HG02571 (cell line): ENCODE results near the gene EMP1.

Experiments
- ATAC-seq: cut with Tn5 transposase; IDR thresholded peaks from one replicate; pipeline ENCODE4 v1.9.1; 2021; ENCODE audit warnings: mild to moderate bottlenecking, moderate library complexity; ENCODE audit not compliant: unreplicated experiment

The EMP1 gene

DNA sequence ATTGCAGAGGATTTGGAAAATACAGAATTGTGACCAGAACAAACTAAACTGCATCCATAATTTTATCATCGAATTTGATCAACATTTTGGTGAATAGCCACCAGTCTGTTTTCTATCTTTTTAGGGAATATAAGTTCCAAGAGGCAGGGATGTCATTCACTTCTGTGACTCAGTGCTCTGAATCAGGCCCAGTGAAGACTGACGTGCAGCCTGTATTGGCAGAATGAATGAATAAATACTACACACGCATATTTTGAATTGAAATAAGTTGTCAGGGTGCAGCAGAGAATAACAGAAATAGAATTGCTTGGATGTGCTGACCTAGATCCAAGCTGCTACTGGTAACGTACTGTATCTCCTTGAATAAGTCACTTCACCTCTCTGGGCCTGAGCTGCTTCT, 1.3 kb upstream of the EMP1 start:
- ATAC-seq: no peak

DNA sequence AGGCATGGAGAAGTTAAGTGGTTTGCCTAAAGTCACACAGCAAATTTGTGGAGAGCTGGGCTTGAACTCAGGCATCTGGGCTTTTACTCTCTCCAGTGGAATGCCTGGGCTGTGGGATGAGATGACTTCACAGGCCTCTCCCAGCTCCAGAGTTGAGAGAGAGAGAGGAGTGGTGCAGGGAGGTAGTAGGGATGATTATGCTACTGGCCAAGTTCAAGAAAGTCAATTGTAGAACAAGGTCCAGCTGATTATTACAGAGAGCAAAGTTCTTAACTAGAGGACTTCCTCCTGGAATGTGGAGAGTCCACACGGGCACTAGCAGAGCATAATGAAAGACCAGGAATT, 769 bp upstream of the EMP1 start:
- no peak for ATAC-seq

DNA sequence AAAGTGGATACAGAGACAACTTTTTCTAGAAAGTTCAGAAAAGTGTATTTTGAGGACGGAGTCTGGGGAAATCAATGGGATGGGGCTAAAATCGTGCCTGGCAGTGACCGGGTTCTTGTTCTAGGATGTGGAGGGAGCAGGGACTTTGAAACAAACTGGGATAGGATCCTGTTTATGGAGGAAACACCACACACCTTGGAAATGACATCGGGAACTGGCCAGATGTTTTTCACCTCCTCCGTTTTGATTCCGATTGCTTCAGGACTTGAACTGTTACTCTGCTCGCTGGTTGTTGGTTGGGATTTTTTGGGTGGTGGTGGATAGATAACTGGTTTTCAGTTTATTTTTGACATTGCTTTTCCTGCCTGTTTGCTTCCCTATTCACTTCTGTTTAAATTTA, 506 bp downstream of the EMP1 start:
- no peak for ATAC-seq

DNA sequence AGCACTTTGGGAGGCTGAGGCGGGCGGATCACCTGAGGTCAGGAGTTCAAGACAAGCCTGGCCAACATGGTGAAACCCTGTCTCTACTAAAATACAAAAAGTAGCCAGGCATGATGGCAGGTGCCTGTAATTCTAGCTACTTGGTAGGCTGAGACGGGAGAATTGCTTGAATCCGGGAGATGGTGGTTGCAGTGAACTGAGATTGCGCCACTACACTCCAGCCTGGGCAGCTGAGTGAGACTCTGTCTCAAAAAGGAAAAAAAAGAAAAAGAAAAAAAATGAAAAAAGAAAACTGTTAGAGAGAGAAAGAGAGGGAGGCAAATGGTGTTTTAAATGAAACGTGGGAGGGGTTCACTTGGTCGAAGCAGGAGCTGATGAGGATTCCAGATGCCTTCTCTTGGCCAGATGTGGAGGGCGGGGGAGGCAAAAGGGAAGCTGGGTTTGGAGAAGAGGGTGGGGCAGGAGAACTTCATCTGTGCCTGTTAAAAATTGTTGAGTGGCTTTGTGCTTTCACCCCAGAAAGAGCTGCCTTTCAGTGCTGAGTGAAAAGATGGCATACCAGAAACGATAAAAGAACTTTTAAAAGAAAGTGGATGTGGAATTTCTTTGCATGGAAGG, 1.1 kb downstream of the EMP1 start:
- ATAC-seq: no peak

DNA sequence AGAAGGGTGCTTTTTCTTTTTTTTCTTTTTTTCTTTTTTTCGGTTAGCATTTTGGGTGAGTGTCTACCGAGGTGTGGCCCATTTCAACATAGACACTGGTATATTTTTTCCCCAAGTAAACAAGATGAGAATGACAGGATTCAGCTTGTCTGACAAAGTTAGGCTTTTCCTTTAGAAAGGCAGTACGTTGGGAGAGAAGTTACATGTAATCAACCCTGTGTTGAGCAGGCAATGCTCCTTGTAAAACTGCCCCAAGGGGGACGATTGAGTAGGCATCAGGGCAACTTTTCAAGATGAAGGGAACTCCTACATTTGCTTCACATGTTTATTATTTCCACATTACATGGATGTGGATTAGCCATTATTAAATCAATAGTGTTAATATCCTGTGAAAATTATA, 1.7 kb downstream of the EMP1 start:
- ATAC-seq: no peak

DNA sequence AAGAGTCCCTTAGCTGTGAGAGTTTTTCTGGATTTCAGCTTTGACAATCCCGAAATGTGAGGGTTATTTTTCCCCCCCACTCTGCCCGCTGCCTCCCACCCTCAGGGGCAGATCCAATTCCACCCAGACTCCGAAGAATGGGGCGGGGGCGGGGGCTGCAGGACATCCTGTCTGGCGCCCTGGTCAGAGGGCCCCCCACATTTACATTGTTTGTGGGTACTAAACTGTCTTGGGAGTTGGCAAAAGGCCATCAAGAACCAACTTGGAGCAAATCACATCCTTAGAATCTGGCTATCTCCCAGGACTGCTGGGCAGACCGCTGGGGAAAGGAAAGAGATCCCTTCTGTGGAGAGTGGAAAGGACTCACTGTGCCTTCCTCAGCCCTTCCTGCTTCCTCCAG, 2.4 kb downstream of the EMP1 start:
- no peak for ATAC-seq

DNA sequence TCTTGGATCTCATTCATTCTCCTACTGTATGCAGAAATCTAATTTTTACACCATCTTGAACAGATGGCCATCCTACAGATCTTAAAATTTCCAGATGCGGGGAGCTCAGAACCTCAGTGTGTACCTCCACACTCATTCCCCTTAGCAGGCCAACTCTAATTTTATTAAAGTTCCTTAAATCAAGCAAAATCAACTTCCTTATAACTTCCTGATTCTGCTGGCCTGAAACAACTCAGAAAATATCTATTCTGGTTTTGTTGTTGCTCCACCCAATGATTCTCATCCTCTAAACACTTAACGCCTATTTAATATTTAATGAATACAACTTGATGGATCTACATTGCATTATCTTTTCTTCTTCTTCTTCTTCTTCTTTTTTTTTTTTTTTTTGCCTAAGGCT, 3.1 kb downstream of the EMP1 start:
- ATAC-seq: no peak

DNA sequence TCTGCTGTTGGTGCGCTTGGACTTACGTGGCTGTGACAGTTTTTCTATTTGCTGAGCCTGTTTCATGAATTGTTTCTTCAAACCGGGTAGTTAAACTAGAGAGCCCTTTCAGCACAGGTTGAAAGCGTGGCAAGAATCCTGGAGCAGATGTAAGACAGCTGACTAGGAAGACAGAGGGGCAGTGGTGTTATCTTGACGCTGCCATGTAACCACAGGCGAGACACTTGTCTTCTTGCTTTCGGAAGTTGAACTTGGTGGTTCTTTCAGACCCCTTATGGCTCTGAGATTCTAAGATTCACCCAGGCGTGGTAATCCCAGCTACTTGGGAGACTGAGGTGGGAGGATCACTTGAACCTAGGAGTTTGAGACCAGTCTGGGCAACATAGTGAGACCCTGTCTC, 4.3 kb downstream of the EMP1 start:
- ATAC-seq: no peak

DNA sequence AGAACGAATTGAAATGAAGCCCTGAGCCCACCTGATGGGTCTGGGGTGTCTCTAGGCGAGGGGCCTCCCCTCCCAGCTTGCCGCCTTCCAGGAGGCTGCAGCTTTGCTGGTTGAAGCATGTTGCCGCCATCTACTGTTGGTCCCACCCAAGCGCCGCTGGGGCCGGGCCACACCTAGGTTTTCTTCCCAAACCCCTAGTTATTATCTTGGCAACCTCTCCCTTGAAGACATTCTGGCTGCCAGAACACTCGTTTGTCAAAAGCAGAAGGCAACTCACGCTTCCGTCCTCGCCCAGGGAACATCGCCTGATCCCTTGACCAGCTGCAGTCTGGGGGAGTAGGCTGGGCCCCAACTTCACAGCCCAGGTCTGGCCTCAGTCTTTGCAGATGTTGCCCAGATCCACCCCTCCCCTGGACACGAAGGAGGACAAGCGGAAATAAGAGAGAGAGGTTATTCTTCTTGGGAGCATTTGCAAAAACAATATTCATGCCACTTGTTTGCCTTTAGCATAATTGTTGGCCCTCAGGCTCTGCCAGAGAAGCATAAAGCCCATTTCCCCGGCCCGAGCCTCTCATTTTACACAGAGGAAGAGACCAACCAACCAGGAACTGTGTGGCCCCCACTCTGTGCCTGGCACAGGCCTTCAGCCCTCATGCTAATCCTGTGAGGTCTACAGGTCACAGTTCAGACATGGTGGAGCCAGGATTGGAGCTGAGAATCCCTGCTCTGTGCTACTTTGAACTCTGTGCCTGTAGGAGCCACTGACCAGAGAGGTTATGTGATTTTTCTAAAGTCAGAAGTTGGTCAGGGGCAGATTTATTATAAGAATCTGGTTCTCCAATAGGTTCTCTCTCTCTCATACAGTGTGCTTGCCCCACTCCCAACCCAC, 6.8 kb downstream of the EMP1 start:
- no peak for ATAC-seq

DNA sequence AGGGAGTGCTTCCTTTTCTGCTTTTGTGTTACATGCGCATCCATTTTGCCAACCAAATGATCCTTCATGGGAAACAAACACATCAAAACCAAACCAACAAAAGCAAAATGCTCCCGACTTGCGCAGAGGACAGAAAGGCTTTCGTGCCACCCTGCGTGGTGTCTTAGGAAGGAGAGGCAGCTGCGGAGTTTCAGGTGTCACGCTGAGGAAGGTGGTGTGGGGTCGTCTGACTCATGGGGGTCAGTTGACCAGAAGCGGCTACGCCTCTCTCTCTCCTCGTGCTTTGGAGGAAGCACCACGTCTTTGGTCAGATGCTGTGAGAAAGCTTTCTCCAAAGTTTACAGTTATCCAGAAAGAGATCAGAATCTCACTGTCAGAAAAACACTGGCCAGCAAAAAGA, 7.9 kb downstream of the EMP1 start:
- no peak for ATAC-seq

DNA sequence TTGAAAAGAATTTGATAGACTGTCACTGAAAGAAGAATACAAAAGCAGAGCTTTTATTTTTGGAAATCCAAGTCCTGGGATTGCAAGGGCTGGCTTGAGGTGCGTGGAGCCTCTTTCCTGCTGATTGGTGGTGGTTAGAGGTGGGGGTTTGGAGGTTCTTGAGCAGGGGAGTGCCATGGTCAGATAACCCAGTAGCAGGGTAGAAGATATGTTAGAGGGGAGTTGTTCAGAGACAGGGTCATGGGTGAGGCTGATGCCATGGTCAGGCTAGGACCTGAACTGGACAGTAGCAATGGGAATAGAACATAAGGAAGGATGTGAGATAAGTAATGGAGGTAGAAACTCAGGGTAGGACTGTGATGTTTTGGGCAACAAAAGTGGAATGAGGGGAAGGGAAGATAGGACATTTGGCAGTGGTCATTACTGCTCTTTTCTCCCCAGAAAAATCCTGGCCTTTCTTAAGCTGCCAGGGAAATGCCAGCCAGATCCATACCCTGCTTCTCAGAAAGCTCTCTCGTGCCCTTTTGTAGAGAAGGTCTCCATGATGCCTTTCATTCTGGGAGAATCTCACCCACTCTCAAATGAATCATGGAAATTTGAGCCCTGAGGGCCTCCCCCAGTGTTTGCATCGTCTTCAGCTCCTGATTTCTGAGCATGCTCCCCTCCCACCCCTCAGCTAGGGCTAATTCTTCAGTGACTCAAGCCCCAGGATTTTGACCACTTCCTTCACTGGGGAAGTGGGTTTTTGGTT, 9.5 kb downstream of the EMP1 start:
- no peak for ATAC-seq

DNA sequence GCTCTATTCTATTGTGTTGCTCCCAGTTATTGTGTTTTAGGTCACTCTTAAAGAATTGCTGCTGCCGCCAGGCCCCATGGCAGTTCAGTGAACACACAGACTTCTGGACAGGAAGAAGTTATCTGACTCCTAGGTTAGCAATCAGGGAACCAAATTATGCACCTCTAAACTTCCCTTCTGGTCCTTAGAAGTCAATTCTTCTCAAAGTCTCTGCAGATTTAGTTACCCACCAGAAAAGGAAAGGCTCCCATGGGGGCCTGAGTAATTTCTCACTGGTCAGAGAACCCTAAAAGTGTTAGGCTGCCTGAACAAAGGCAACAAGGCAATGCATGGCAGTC, 10.0 kb downstream of the EMP1 start:
- no peak for ATAC-seq

DNA sequence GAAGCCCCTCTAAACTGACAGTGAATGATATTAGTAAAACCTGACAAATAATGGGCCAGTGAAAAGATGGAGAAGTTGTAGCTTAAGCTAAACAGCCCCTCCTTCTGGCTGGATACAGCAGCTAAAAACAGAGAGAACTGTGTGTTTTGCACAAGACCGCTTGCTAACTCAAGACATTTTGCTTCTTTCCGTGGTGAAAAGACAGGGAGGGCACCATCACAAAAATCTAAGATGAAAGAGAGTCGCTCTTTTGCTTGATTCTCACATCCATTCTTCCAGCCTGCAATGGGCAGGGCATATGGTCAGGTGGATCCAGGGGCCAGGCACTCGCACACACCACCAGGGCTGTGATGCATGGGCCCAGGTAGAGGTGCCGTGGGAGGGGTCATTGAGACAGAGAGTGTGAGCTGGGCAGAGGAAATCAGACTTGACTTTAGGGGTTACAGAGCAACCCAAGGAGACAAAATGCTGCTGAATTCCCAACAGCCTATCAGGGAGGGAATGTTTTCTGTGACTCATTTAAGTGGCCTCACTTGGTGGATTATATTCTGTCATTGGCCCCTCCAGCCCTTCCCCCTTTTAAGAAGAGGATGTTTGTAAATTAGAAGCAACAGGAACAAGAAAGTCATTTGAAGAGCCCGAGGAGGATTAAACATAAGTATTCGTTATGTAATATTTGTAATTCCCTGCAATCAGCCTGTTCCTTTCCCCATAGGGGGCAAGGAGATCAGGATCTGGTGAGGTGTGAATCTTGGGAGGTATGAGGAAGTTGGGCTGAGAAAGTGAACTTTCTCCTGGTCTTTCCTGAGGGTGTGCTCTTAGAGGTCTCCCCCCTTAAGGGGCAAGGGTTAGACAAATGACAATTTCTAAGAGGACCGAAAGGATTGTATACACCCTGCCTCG, 12.3 kb downstream of the EMP1 start:
- ATAC-seq: no peak

DNA sequence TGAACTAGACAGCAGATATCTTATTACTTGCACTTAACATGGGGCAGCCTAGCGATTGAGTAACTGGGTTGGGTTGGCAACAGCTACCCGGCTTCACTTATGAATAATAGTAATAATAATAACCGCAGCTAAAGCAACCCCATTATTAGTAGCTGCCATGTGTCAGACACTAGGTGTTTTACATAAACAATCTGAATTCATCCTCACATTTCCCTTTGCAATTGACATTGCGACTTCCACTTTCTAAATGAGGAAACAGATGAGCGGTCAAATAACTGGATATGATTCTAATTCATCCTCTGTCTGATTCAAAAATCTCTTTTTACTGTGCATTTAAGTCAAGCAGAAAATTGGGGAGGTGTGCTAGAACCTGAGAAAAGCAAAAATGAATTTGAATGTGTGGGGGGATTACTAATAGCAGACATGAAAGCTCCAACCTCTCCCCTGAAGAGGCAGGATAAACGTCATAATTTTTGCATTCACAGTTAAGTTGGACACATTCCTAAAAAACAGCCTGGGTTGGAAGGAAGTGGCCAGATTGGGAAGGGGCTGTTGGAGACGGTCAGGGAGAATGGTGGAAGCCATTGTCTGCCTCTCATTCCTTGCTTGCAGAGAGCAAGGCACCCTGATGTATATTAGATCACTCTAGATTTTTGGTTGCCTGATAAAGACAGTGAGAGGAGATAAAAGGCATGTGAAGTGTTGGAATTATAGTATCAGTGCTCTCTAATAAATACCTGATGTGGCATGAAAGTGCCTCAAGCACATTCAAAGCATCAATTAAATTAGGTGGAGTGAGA, 13.1 kb downstream of the EMP1 start:
- no peak for ATAC-seq

DNA sequence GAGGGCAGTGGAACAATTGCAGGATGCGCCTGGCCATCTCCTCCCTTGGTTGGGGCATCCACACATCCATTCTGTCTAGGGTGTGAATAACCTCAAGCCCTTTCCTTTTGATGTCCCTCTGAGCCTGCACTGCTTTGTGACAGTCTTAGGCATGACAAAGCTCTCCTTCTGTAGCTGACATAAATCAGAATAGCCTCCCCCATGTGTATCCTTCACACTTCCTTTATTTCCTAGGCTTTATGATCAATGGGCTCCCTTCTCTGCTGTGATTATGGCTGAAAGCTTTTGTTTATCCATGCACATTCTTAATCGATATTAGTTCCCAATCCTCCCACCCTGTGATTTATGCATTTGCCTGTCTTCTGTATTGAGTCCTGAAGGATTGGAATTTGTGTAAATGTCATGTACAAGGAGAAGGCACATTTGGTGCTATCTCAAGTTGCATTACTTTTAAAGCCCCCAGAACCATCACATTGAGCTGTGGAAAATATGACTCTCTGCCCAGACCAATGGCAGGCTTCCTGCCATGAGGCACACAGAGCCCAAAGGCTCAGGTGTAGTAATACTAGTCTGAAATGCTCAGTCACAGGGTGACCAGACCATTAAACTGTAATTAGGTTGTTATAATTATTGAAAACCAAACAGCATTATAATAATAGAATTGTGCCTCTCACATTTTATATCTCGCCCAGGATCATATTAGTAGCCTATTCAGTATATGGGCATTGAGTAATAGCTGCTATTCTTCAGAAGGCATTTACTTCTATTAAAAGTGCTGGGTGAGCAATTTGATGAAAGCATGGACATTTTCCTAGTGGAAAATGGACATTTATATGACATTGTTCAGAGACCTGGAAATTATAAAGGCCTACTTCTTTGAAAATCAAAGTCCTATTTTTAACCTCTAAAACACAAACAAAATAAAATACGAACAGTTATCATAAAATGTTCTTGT, 14.0 kb downstream of the EMP1 start:
- ATAC-seq: no peak

DNA sequence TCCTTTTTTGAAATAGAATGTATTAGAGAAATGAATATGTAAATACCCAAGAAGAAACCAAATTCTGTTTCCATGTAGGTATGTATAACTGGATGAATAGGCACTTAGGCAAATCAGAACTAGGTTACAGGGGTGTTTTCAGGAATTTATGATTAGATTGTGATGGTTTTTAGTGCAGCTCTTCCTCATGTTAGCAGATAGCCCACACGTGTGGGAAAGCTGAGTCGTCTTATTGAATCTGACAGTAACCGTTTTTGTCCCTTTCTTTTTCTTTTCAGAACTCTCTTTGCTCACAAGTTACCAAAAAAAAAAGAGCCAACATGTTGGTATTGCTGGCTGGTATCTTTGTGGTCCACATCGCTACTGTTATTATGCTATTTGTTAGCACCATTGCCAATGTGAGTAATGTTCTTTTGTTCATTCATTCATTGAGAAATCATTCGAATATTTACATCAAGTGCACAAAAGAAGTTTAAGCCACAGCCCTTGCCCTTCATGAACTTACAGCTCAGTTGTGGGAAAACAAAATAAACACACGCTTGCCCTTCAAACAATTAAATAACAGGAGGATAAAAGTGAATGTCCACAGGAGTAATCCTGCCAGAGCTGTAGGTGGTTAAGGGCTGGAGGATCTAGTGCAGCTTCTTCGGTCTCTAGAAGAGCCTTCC, 14.8 kb downstream of the EMP1 start:
- ATAC-seq: no peak

DNA sequence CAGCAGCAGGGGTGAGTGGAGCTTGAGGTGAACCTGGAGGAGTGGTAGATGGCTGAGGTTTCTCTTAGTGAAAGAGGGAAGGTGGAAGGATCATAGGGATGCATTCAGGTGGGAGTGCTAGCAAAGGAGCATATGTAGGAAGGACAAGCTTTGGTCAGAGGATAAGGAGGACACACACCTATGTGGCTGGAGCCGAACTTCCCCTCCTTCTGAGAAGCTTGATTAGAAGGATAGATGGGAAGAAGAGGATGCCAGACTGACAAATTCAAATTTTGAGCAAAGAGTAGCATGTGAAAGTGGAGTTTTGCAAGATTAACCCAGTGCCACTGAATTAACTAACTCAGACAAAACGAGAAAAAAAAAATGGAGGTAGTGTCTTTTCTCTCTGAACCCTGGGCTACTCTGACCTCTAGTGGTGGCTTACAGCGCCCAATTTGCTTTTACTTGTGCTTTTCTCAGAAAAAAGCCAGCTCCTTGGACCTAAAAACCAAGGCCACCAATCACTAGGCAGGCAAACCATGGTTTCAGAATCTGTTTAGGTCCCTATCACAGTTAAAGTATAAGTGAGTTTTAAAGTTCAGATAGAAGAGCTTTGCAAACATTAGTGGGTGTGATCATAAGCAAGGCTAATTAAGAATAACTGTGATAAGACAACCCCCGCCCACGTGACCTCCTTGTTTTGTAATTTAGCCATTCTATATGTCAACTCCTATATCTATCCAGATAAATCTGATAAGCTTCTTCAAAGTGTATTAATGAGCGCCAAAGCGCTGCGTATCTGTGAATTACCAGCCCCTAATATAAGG, 15.5 kb downstream of the EMP1 start:
- no peak for ATAC-seq

DNA sequence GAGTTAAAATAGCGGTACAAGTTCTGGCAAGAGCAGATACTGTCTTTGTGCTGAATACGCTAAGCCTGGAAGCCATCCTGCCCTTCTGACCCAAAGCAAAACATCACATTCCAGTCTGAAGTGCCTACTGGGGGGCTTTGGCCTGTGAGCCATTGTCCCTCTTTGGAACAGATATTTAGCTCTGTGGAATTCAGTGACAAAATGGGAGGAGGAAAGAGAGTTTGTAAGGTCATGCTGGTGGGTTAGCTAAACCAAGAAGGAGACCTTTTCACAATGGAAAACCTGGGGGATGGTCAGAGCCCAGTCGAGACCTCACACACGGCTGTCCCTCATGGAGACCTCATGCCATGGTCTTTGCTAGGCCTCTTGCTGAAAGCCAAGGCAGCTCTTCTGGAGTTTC, 18.5 kb downstream of the EMP1 start:
- ATAC-seq: no peak
